Natural killer cell (primary cell): Measurements from ENCODE around the gene RAD51B. TPM values are rescaled to one million over a fixed set of nuclear protein-coding genes. Genes with fewer than 3 reads are reported as not detected.

Source experiments
- ATAC-seq, 3 donors: fragments of 150-1000 bp in 2 of 3; fragments of 200-7000 bp in 1 of 3; cut with Tn5 transposase; 1 replicate in 1 of 3; 2 replicates in 2 of 3; pipeline ENCODE4 v1.10.0; 2021; ENCODE audit warnings: mild to moderate bottlenecking in 2 of 3, moderate library complexity in 2 of 3
- DNase-seq, 2 donors: peaks; one replicate each; pipeline versions ENCODE4 v3.0.0 to v3.0.0-alpha.2; 2013 to 2021; ENCODE audit warnings: mixed read lengths in 1 of 2
- H3K27ac ChIP-seq: one replicate; pipeline ENCODE4 v1.5.1; 2013; ENCODE audit warnings: mild to moderate bottlenecking, low read length
- H3K27me3 ChIP-seq: one replicate; pipeline ENCODE4 v1.6.1; 2013; ENCODE audit warnings: low read length; ENCODE audit not compliant: control insufficient read depth, insufficient read depth
- H3K36me3 ChIP-seq: one replicate; pipeline ENCODE4 v1.6.1; 2013; ENCODE audit warnings: low read length; ENCODE audit not compliant: control insufficient read depth, insufficient read depth
- H3K4me1 ChIP-seq: one replicate; pipeline ENCODE4 v1.6.1; 2013; ENCODE audit warnings: low read length; ENCODE audit not compliant: control insufficient read depth, insufficient read depth
- H3K4me3 ChIP-seq: one replicate; pipeline ENCODE4 v1.5.1; 2013; ENCODE audit warnings: low read length
- H3K9me3 ChIP-seq: one replicate; pipeline ENCODE4 v1.6.1; 2013; ENCODE audit warnings: low read length; ENCODE audit not compliant: control insufficient read depth, insufficient read depth
- H3K27ac Mint-ChIP-seq, 2 donors: one replicate each; pipeline ENCODE4 v1.8.0; 2022; ENCODE audit warnings: mild to moderate bottlenecking in 2 of 2, mixed read lengths in 2 of 2, moderate library complexity in 1 of 2
- H3K27me3 Mint-ChIP-seq, 2 donors: one replicate each; pipeline ENCODE4 v1.8.0; 2022; ENCODE audit warnings: low read depth in 2 of 2, mixed read lengths in 2 of 2
- H3K36me3 Mint-ChIP-seq: one replicate; pipeline ENCODE4 v1.8.0; 2022; ENCODE audit warnings: mixed read lengths
- H3K4me1 Mint-ChIP-seq, 2 donors: one replicate each; pipeline ENCODE4 v1.8.0; 2022; ENCODE audit warnings: mixed read lengths in 2 of 2
- H3K4me3 Mint-ChIP-seq: one replicate; pipeline ENCODE4 v1.8.0; 2022; ENCODE audit warnings: mild to moderate bottlenecking, moderate library complexity, mixed read lengths
- H3K9me3 Mint-ChIP-seq, 2 donors: one replicate each; pipeline ENCODE4 v1.8.0; 2022; ENCODE audit warnings: mixed read lengths in 2 of 2
- WGBS: methylation state at CpG from one replicate; pipeline ENCODE4 v1.1.7; 2013; ENCODE audit warnings: missing lambda C conversion rate; ENCODE audit not compliant: insufficient coverage; 5-methylcytosine and 5-hydroxymethylcytosine counted together
- intact Hi-C: fragments of 100-400 bp; cut with micrococcal nuclease; formaldehyde crosslinking; loops from one replicate; pipeline ENCODE4 v1.14.2; 2022
- total RNA-seq, 4 donors: library from RNA; stranded (reverse); fragments of 120-200 nt in 1 of 4; gene quantifications; one replicate each; pipeline versions ENCODE4 v1.2.3 to v1.2.4, GENCODE V29; 2013 to 2022
- TF ChIP-seq, protein P1 (sequence below): fragments of 200-600 bp; IDR thresholded peaks from one replicate; pipeline ENCODE4 v1.8.0; 2022; ENCODE audit warnings: antibody characterized with exemption

RAD51B gene
- total RNA-seq, 3 donors from 2014 or later (not counting 1 experiment from before 2014, with no cell fraction given), result 28.1 to 37.6 (median 28.6) TPM

GRCh38 chr14:67917006-67917405, 97.4 kb downstream of the RAD51B start:
- Mint-ChIP-seq H3K27ac (no peak overlapping the region), H3K36me3 (no peaks in the 10 kb centered on the region), H3K4me1 (no peaks in the 10 kb centered on the region), H3K27me3 (no peaks in the 10 kb centered on the region), H3K9me3 (no peaks in the 10 kb centered on the region), H3K4me3 (no peak overlapping the region)
- H3K4me1 ChIP-seq, result no peaks in the 10 kb centered on the region
- 90% methylated on average over 6 of the region's 6 CpGs for WGBS
- no peaks in the 10 kb centered on the region for H3K36me3 ChIP-seq
- no peak for ATAC-seq
- DNase-seq, result no peak
- H3K27ac ChIP-seq, result no peak overlapping the region
- no peaks in the 10 kb centered on the region for H3K9me3 ChIP-seq
- no peaks in the 10 kb centered on the region for H3K27me3 ChIP-seq
- intact Hi-C loops, result no loop called here
- TF ChIP-seq, protein P1, sequence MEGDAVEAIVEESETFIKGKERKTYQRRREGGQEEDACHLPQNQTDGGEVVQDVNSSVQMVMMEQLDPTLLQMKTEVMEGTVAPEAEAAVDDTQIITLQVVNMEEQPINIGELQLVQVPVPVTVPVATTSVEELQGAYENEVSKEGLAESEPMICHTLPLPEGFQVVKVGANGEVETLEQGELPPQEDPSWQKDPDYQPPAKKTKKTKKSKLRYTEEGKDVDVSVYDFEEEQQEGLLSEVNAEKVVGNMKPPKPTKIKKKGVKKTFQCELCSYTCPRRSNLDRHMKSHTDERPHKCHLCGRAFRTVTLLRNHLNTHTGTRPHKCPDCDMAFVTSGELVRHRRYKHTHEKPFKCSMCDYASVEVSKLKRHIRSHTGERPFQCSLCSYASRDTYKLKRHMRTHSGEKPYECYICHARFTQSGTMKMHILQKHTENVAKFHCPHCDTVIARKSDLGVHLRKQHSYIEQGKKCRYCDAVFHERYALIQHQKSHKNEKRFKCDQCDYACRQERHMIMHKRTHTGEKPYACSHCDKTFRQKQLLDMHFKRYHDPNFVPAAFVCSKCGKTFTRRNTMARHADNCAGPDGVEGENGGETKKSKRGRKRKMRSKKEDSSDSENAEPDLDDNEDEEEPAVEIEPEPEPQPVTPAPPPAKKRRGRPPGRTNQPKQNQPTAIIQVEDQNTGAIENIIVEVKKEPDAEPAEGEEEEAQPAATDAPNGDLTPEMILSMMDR, result no peak
- no peak overlapping the region for H3K4me3 ChIP-seq

GRCh38 chr14:67918838-67919237, 99.3 kb downstream of the RAD51B start:
- no peak for DNase-seq
- Mint-ChIP-seq H3K4me3 (no peak overlapping the region), H3K36me3 (no peaks in the 10 kb centered on the region), H3K9me3 (no peaks in the 10 kb centered on the region), H3K4me1 (no peaks in the 10 kb centered on the region), H3K27ac (no peak overlapping the region), H3K27me3 (no peaks in the 10 kb centered on the region)
- Histone ChIP-seq H3K27me3 (no peaks in the 10 kb centered on the region), H3K36me3 (no peaks in the 10 kb centered on the region), H3K27ac (no peak overlapping the region), H3K4me1 (no peaks in the 10 kb centered on the region), H3K4me3 (no peak overlapping the region), H3K9me3 (no peaks in the 10 kb centered on the region)
- TF ChIP-seq, protein P1, result no peak
- ATAC-seq, result no peak
- intact Hi-C loops, result no loop called here

GRCh38 chr14:67919259-67920032, 99.9 kb downstream of the RAD51B start:
- H3K27me3 ChIP-seq, result no peaks in the 10 kb centered on the region
- H3K4me3 ChIP-seq, result no peak overlapping the region
- TF ChIP-seq, protein P1, result no peak
- intact Hi-C loops, result no loop called here
- Mint-ChIP-seq H3K27me3 (no peaks in the 10 kb centered on the region), H3K27ac (no peak overlapping the region), H3K36me3 (no peaks in the 10 kb centered on the region), H3K4me3 (no peak overlapping the region), H3K9me3 (no peaks in the 10 kb centered on the region), H3K4me1 (no peaks in the 10 kb centered on the region)
- no peaks in the 10 kb centered on the region for H3K4me1 ChIP-seq
- no peaks in the 10 kb centered on the region for H3K36me3 ChIP-seq
- ATAC-seq, result no peak
- no peak for DNase-seq
- 94% methylated on average over 4 of the region's 7 CpGs for WGBS
- H3K27ac ChIP-seq, result no peak overlapping the region
- H3K9me3 ChIP-seq, result no peaks in the 10 kb centered on the region

DNA sequence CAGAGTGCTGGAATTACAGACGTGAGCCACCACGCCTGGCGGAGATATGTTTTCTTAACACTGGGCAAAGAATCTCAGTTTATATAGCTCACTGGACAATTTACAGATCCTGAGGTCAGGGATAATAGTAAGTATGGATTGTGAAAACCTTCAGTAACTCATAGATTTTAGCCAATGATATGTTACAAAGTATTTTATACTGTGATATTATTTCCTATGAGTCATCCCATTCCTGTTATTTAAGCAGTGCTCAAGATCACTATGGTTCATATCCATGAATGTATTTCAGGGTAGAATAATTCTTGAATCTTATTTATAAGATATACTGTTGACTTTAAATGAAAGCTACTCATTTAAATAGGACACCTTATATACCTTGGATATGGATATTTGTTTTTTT, 107.2 kb downstream of the RAD51B start:
- intact Hi-C loops, result no loop called here
- no peak for ATAC-seq
- no peaks in the 10 kb centered on the region for H3K27me3 ChIP-seq
- Mint-ChIP-seq H3K9me3 (peaks cover 4 to 12% of the 10 kb centered on the region in 2 donors), H3K4me1 (peaks cover 0 to 10% of the 10 kb centered on the region in 2 donors), H3K4me3 (no peak overlapping the region), H3K27ac (no peak overlapping the region), H3K36me3 (peaks cover 23% of the 10 kb centered on the region), H3K27me3 (no peaks in the 10 kb centered on the region)
- TF ChIP-seq, protein P1, result no peak
- no peak overlapping the region for H3K4me3 ChIP-seq
- WGBS, result 100% methylated on average over 3 of the region's 3 CpGs
- H3K36me3 ChIP-seq, result no peaks in the 10 kb centered on the region
- H3K27ac ChIP-seq, result no peak overlapping the region
- DNase-seq, result no peak
- no peaks in the 10 kb centered on the region for H3K4me1 ChIP-seq
- H3K9me3 ChIP-seq, result peaks cover 11% of the 10 kb centered on the region
